ENCODE results near the gene RASSF1. TPM values are rescaled to one million over a fixed set of nuclear protein-coding genes. Genes with fewer than 3 reads are reported as not detected.

RASSF1 gene
- total and polyA plus RNA-seq, 2 donors = 17.6 to 40.3 TPM

GRCh38 chr3:50381383-50381782 is 40.7 kb upstream of the RASSF1 start:
- DNase-seq (ENCODE audit: low read depth in 6 of 9, low spot score in 9 of 9) = no peak
- no peak overlapping the region for H3K27ac ChIP-seq (ENCODE audit: low read depth in 1 of 2, low read length in 1 of 2)
- H3K36me3 ChIP-seq (ENCODE audit: control insufficient read depth in 2 of 2, insufficient read depth in 2 of 2, low read length in 1 of 2) = no peaks in the 10 kb centered on the region
- H3K9me3 ChIP-seq (ENCODE audit: control insufficient read depth in 2 of 2, insufficient read depth in 1 of 2, low read length in 1 of 2) = peaks cover 0 to 3% of the 10 kb centered on the region in 2 donors
- H3K4me3 ChIP-seq (ENCODE audit: low read length in 2 of 2) = no peak overlapping the region
- WGBS = 92% methylated on average over 4 of the region's 4 CpGs
- H3K4me1 ChIP-seq (ENCODE audit: control insufficient read depth in 2 of 2, insufficient read depth in 2 of 2, low read length in 2 of 2) = peaks cover 0 to 2% of the 10 kb centered on the region in 2 donors
- no peaks in the 10 kb centered on the region for H3K27me3 ChIP-seq (ENCODE audit: control insufficient read depth in 2 of 2, insufficient read depth in 1 of 2, low read length in 1 of 2)

GRCh38 chr3:50380405-50381085 is 39.9 kb upstream of the RASSF1 start:
- DNase-seq (ENCODE audit: low read depth in 6 of 9, low spot score in 9 of 9) = no peak
- Histone ChIP-seq H3K27me3 (ENCODE audit: control insufficient read depth in 2 of 2, insufficient read depth in 1 of 2, low read length in 1 of 2) (no peaks in the 10 kb centered on the region), H3K36me3 (ENCODE audit: control insufficient read depth in 2 of 2, insufficient read depth in 2 of 2, low read length in 1 of 2) (no peaks in the 10 kb centered on the region), H3K4me1 (ENCODE audit: control insufficient read depth in 2 of 2, insufficient read depth in 2 of 2, low read length in 2 of 2) (peaks cover 0 to 2% of the 10 kb centered on the region in 2 donors), H3K27ac (ENCODE audit: low read depth in 1 of 2, low read length in 1 of 2) (no peak overlapping the region), H3K4me3 (ENCODE audit: low read length in 2 of 2) (no peak overlapping the region), H3K9me3 (ENCODE audit: control insufficient read depth in 2 of 2, insufficient read depth in 1 of 2, low read length in 1 of 2) (peaks cover 0 to 3% of the 10 kb centered on the region in 2 donors)
- WGBS = 95% methylated on average over 17 of the region's 17 CpGs

GRCh38 chr3:50378757-50379156 is 38.1 kb upstream of the RASSF1 start:
- no peak for DNase-seq (ENCODE audit: low read depth in 6 of 9, low spot score in 9 of 9)
- Histone ChIP-seq H3K27ac (ENCODE audit: low read depth in 1 of 2, low read length in 1 of 2) (no peak overlapping the region), H3K4me1 (ENCODE audit: control insufficient read depth in 2 of 2, insufficient read depth in 2 of 2, low read length in 2 of 2) (peaks cover 0 to 4% of the 10 kb centered on the region in 2 donors), H3K36me3 (ENCODE audit: control insufficient read depth in 2 of 2, insufficient read depth in 2 of 2, low read length in 1 of 2) (no peaks in the 10 kb centered on the region), H3K27me3 (ENCODE audit: control insufficient read depth in 2 of 2, insufficient read depth in 1 of 2, low read length in 1 of 2) (peaks cover 0 to 4% of the 10 kb centered on the region in 2 donors), H3K4me3 (ENCODE audit: low read length in 2 of 2) (no peak overlapping the region), H3K9me3 (ENCODE audit: control insufficient read depth in 2 of 2, insufficient read depth in 1 of 2, low read length in 1 of 2) (peaks cover 0 to 3% of the 10 kb centered on the region in 2 donors)
- WGBS = 97% methylated on average over 17 of the region's 17 CpGs

GRCh38 chr3:50378024-50378423 is 37.4 kb upstream of the RASSF1 start:
- Histone ChIP-seq H3K4me3 (ENCODE audit: low read length in 2 of 2) (no peak overlapping the region), H3K27me3 (ENCODE audit: control insufficient read depth in 2 of 2, insufficient read depth in 1 of 2, low read length in 1 of 2) (peaks cover 0 to 4% of the 10 kb centered on the region in 2 donors), H3K9me3 (ENCODE audit: control insufficient read depth in 2 of 2, insufficient read depth in 1 of 2, low read length in 1 of 2) (peaks cover 0 to 3% of the 10 kb centered on the region in 2 donors), H3K27ac (ENCODE audit: low read depth in 1 of 2, low read length in 1 of 2) (no peak overlapping the region), H3K36me3 (ENCODE audit: control insufficient read depth in 2 of 2, insufficient read depth in 2 of 2, low read length in 1 of 2) (no peaks in the 10 kb centered on the region), H3K4me1 (ENCODE audit: control insufficient read depth in 2 of 2, insufficient read depth in 2 of 2, low read length in 2 of 2) (peaks cover 0 to 9% of the 10 kb centered on the region in 2 donors)
- no peak for DNase-seq (ENCODE audit: low read depth in 6 of 9, low spot score in 9 of 9)
- 91% methylated on average over 6 of the region's 6 CpGs for whole genome bisulfite sequencing

- Histone ChIP-seq H3K9me3 (ENCODE audit: control insufficient read depth in 2 of 2, insufficient read depth in 1 of 2, low read length in 1 of 2) (no peaks in the 10 kb centered on the region), H3K4me1 (ENCODE audit: control insufficient read depth in 2 of 2, insufficient read depth in 2 of 2, low read length in 2 of 2) (peaks cover 3 to 20% of the 10 kb centered on the region in 2 donors), H3K36me3 (ENCODE audit: control insufficient read depth in 2 of 2, insufficient read depth in 2 of 2, low read length in 1 of 2) (no peaks in the 10 kb centered on the region), H3K27me3 (ENCODE audit: control insufficient read depth in 2 of 2, insufficient read depth in 1 of 2, low read length in 1 of 2) (peaks cover 0 to 4% of the 10 kb centered on the region in 2 donors), H3K4me3 (ENCODE audit: low read length in 2 of 2) (no peak overlapping the region), H3K27ac (ENCODE audit: low read depth in 1 of 2, low read length in 1 of 2) (no peak overlapping the region)
- WGBS = 89% methylated on average over 7 of the region's 7 CpGs
- DNase-seq (ENCODE audit: low read depth in 6 of 9, low spot score in 9 of 9) = no peak
Measured at GRCh38 chr3:50375258-50375931, 34.8 kb upstream of the RASSF1 start.

GRCh38 chr3:50374363-50375257 is 34.0 kb upstream of the RASSF1 start:
- Histone ChIP-seq H3K36me3 (ENCODE audit: control insufficient read depth in 2 of 2, insufficient read depth in 2 of 2, low read length in 1 of 2) (no peaks in the 10 kb centered on the region), H3K27me3 (ENCODE audit: control insufficient read depth in 2 of 2, insufficient read depth in 1 of 2, low read length in 1 of 2) (peaks cover 0 to 4% of the 10 kb centered on the region in 2 donors), H3K4me1 (ENCODE audit: control insufficient read depth in 2 of 2, insufficient read depth in 2 of 2, low read length in 2 of 2) (peaks cover 3 to 20% of the 10 kb centered on the region in 2 donors), H3K9me3 (ENCODE audit: control insufficient read depth in 2 of 2, insufficient read depth in 1 of 2, low read length in 1 of 2) (no peaks in the 10 kb centered on the region), H3K27ac (ENCODE audit: low read depth in 1 of 2, low read length in 1 of 2) (no peak overlapping the region), H3K4me3 (ENCODE audit: low read length in 2 of 2) (no peak overlapping the region)
- 81% methylated on average over 22 of the region's 22 CpGs for WGBS
- no peak for DNase-seq (ENCODE audit: low read depth in 6 of 9, low spot score in 9 of 9)

- no peak for DNase-seq (ENCODE audit: low read depth in 6 of 9, low spot score in 9 of 9)
- H3K4me3 ChIP-seq (ENCODE audit: low read length in 2 of 2) = no peak overlapping the region
- no peak overlapping the region for H3K27ac ChIP-seq (ENCODE audit: low read depth in 1 of 2, low read length in 1 of 2)
- peaks cover 0 to 4% of the 10 kb centered on the region in 2 donors for H3K27me3 ChIP-seq (ENCODE audit: control insufficient read depth in 2 of 2, insufficient read depth in 1 of 2, low read length in 1 of 2)
- H3K4me1 ChIP-seq (ENCODE audit: control insufficient read depth in 2 of 2, insufficient read depth in 2 of 2, low read length in 2 of 2) = peaks cover 3 to 20% of the 10 kb centered on the region in 2 donors
- H3K36me3 ChIP-seq (ENCODE audit: control insufficient read depth in 2 of 2, insufficient read depth in 2 of 2, low read length in 1 of 2) = no peaks in the 10 kb centered on the region
- H3K9me3 ChIP-seq (ENCODE audit: control insufficient read depth in 2 of 2, insufficient read depth in 1 of 2, low read length in 1 of 2) = no peaks in the 10 kb centered on the region
- 74% methylated on average over 12 of the region's 12 CpGs for WGBS
Measured at GRCh38 chr3:50373146-50374051, 32.8 kb upstream of the RASSF1 start.

GRCh38 chr3:50372349-50372748 is 31.7 kb upstream of the RASSF1 start:
- Histone ChIP-seq H3K4me3 (ENCODE audit: low read length in 2 of 2) (no peak overlapping the region), H3K36me3 (ENCODE audit: control insufficient read depth in 2 of 2, insufficient read depth in 2 of 2, low read length in 1 of 2) (no peaks in the 10 kb centered on the region), H3K27ac (ENCODE audit: low read depth in 1 of 2, low read length in 1 of 2) (peak overlapping the region in 1 of 2 donors; percentile 55), H3K9me3 (ENCODE audit: control insufficient read depth in 2 of 2, insufficient read depth in 1 of 2, low read length in 1 of 2) (no peaks in the 10 kb centered on the region), H3K4me1 (ENCODE audit: control insufficient read depth in 2 of 2, insufficient read depth in 2 of 2, low read length in 2 of 2) (peaks cover 3 to 20% of the 10 kb centered on the region in 2 donors), H3K27me3 (ENCODE audit: control insufficient read depth in 2 of 2, insufficient read depth in 1 of 2, low read length in 1 of 2) (peaks cover 0 to 4% of the 10 kb centered on the region in 2 donors)
- 67% methylated on average over 8 of the region's 8 CpGs for WGBS
- DNase-seq (ENCODE audit: low read depth in 6 of 9, low spot score in 9 of 9) = peak in 5 of 9 donors; percentile 17 to 69 (median 37)

Data from thymus (tissue), 11 donors.